ENCODE measurements around the gene SELENOK. TPM values are rescaled to one million over a fixed set of nuclear protein-coding genes. Genes with fewer than 3 reads are reported as not detected.
"Not testable (repeated sequence)": the region's sequence is repeated elsewhere in the genome, so short reads cannot be mapped to it uniquely, and the experiment has no call there.

The SELENOK gene
- 36.1 TPM for polyA plus RNA-seq (2013, experiment 1 of 2)
- 44.1 TPM for polyA plus RNA-seq (2013, experiment 2 of 2)

DNA sequence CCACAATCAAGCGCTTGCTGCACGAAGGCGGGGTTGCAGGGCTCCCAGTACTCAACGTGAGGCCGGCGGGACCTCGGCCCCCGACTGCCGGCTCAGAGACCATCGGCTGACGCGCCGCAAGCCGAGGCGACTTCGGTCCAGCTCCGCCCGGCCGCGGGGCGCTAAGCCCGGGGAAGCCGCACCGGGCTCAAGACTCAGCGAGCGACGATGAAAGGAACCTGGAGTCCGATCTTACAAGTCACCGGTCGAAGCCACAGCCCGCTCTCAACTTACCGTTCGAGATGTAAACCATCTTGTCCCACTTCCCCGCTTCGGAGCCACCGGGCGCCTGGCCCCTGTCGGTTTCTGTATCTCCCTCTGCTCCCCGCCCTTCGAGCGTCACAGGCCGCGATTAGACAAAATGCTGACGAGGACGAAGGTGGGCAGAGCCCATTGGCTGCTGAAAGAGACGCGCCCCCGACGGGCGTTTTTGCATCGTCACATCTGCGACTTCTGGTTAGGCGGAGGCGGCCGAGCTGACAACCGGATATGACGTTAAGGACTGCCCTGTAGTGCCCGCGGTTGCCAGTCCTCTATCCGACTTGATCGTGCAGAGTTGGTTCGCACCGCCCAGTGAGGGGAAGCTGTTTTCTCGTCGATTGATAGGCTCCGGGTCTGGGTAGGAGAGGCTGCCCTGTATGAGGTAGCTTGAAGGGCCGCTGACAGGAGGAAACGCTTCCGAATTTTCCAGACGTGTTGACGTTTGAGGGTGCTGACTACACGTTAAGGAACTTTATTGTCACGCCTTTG, at the start of gene SELENOK:
Gene SELENOK, minus strand, starts transcription at position 363 of the 789 bp plus-strand sequence.
- H3K9me3 ChIP-seq (ENCODE audit: insufficient read depth, low read depth, low read length) = no peaks in the 10 kb centered on the region
- peak within 1 kb of the TSS; percentile 92 for H3K4me3 ChIP-seq (ENCODE audit: low read length)
- H3K9ac ChIP-seq (ENCODE audit: low read depth, low read length) = peak within 1 kb of the TSS; percentile 76
- peaks cover 14% of the 10 kb centered on the region for H3K36me3 ChIP-seq (ENCODE audit: insufficient read depth, low read length)
- peak within 1 kb of the TSS; percentile 78 for H3K27ac ChIP-seq (ENCODE audit: low read depth, low read length)
- H3K27me3 ChIP-seq (ENCODE audit: insufficient read depth, low read length) = peaks cover 26% of the 10 kb centered on the region; the same call in 1 of the 2 replicates
- WGBS = under 1% methylated on average over 73 of the region's 73 CpGs
- H3K4me1 ChIP-seq (ENCODE audit: insufficient read depth, low read length) = peaks cover 11% of the 10 kb centered on the region; the same call in 1 of the 2 replicates

DNA sequence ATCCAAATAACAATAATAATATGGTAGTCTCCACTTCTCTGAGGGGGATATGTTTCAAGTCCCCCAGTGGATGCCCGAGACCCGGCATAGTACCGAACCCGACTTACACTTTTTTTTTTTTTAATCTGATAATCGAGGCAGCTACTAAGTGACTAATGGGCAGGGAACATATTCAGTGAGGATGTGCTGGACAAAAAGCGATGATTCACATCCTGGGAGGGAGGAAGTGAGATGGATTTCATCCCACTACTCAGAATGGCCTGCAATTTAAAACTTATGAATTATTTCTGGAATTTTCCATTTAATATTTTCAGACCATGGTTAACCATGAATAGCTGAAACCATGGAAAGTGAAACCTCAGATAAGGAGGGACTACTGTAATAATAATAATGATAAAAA, 49.5 kb upstream of the SELENOK start:
- 92% methylated on average over 6 of the region's 6 CpGs for WGBS
- H3K9ac ChIP-seq (ENCODE audit: low read depth, low read length) = no peak overlapping the region

DNA sequence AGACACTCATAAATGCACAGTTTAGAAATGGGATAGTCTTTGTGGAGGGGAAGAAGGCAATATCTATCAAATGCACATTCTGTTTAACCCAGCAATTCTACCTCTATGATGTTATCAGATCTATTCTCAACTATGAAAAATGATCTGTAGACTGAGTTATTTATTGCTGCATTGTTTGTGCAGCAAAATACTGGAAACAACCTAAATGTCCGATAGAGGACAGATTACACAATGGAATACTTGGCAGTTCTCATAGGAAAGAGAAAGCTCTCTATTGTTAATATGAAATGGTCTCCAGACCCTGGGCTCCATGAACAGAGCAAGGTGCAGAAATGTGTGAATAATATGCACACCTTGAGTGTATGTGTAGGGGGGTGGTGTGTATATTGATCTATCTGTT, 49.0 kb upstream of the SELENOK start:
- Histone ChIP-seq H3K9me3 (ENCODE audit: insufficient read depth, low read depth, low read length) (peaks cover 3% of the 10 kb centered on the region; the same call in 1 of the 2 replicates), H3K4me3 (ENCODE audit: low read length) (no peak overlapping the region), H3K9ac (ENCODE audit: low read depth, low read length) (no peak overlapping the region), H3K4me1 (ENCODE audit: insufficient read depth, low read length) (no peaks in the 10 kb centered on the region), H3K36me3 (ENCODE audit: insufficient read depth, low read length) (no peaks in the 10 kb centered on the region), H3K27me3 (ENCODE audit: insufficient read depth, low read length) (no peaks in the 10 kb centered on the region), H3K27ac (ENCODE audit: low read depth, low read length) (no peak overlapping the region)
- WGBS = 86% methylated on average over 1 of the region's 1 CpG

More for the DNA sequence above, 49.5 kb upstream of the SELENOK start:
- H3K27me3 ChIP-seq (ENCODE audit: insufficient read depth, low read length) = no peaks in the 10 kb centered on the region
- H3K9me3 ChIP-seq (ENCODE audit: insufficient read depth, low read depth, low read length) = peaks cover 8% of the 10 kb centered on the region; the same call in 1 of the 2 replicates
- no peak overlapping the region for H3K4me3 ChIP-seq (ENCODE audit: low read length)
- H3K27ac ChIP-seq (ENCODE audit: low read depth, low read length) = no peak overlapping the region
- no peaks in the 10 kb centered on the region for H3K4me1 ChIP-seq (ENCODE audit: insufficient read depth, low read length)
- H3K36me3 ChIP-seq (ENCODE audit: insufficient read depth, low read length) = no peaks in the 10 kb centered on the region

DNA sequence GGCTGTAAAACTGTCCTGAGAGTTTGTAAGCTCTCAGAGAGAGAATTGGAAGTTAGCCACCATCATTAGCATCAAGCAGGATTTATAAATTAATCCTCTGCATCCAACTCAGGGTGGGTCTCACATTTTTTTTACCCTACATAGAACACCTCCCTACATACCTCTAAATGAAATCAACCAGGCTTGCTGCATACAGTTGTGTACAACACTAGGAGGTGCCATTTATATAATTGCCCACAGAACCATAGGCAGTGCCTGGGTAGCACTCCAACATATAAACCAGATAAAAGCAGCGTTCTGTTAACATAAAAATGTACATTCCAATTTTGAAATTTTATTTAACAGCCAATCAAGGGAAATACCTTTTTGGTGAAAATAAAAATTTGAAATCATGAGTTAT, 48.2 kb upstream of the SELENOK start:
- Histone ChIP-seq H3K4me1 (ENCODE audit: insufficient read depth, low read length) (no peaks in the 10 kb centered on the region), H3K4me3 (ENCODE audit: low read length) (no peak overlapping the region), H3K9ac (ENCODE audit: low read depth, low read length) (no peak overlapping the region), H3K9me3 (ENCODE audit: insufficient read depth, low read depth, low read length) (peaks cover 7% of the 10 kb centered on the region; the same call in 1 of the 2 replicates), H3K27me3 (ENCODE audit: insufficient read depth, low read length) (no peaks in the 10 kb centered on the region), H3K27ac (ENCODE audit: low read depth, low read length) (no peak overlapping the region), H3K36me3 (ENCODE audit: insufficient read depth, low read length) (no peaks in the 10 kb centered on the region)
- 90% methylated on average over 1 of the region's 1 CpG for WGBS

DNA sequence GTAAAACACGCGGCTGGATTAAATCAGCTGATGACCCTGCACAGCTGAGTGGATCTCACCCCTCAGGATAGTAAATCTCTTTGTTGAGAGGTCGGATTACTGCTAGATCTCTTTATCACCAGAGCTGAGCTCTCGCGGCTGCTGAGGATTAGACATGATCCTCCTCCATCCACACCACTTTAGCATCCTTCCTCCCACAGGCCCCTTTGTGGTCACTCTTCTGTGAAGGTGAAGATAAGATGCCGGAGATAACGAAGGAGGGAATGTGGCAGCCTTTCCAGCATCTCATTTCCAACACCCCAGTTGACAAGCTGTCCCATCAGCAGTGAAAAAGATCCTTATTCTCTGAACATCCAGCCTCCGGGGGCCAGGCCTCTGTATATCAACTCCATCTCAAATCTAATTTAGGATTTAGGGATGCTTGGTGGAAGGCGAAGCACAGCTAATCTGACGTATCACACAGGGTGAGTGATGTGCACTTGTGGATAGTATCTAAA, 47.5 kb upstream of the SELENOK start:
- Histone ChIP-seq H3K4me1 (ENCODE audit: insufficient read depth, low read length) (no peaks in the 10 kb centered on the region), H3K4me3 (ENCODE audit: low read length) (no peak overlapping the region), H3K27ac (ENCODE audit: low read depth, low read length) (no peak overlapping the region), H3K36me3 (ENCODE audit: insufficient read depth, low read length) (no peaks in the 10 kb centered on the region), H3K9ac (ENCODE audit: low read depth, low read length) (no peak overlapping the region), H3K27me3 (ENCODE audit: insufficient read depth, low read length) (no peaks in the 10 kb centered on the region), H3K9me3 (ENCODE audit: insufficient read depth, low read depth, low read length) (peaks cover 7% of the 10 kb centered on the region; the same call in 1 of the 2 replicates)
- WGBS = 83% methylated on average over 10 of the region's 10 CpGs

DNA sequence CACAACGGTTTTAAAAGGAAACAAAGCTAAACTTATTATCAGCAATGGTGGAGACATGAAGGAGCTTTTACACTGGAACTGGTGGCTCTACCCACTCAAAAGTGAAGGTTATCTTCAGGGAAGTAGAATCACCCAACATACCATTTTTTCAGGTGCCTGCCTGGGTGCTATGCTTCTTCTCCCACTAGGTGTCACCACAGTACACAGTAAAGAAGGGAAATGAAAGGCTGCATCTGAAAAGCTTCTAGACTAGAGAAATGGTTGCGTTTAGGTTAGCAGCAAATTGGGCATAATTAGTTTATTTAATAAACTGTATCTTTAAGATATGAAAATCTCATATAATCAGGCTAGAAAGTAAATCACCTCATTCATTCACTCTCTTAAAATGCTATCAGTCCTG, 47.0 kb upstream of the SELENOK start:
- H3K9me3 ChIP-seq (ENCODE audit: insufficient read depth, low read depth, low read length) = peaks cover 7% of the 10 kb centered on the region; the same call in 1 of the 2 replicates
- H3K27me3 ChIP-seq (ENCODE audit: insufficient read depth, low read length) = no peaks in the 10 kb centered on the region
- H3K9ac ChIP-seq (ENCODE audit: low read depth, low read length) = no peak overlapping the region
- no peaks in the 10 kb centered on the region for H3K36me3 ChIP-seq (ENCODE audit: insufficient read depth, low read length)
- no peaks in the 10 kb centered on the region for H3K4me1 ChIP-seq (ENCODE audit: insufficient read depth, low read length)
- 0% methylated on average over 1 of the region's 2 CpGs for WGBS
- H3K27ac ChIP-seq (ENCODE audit: low read depth, low read length) = no peak overlapping the region
- no peak overlapping the region for H3K4me3 ChIP-seq (ENCODE audit: low read length)

DNA sequence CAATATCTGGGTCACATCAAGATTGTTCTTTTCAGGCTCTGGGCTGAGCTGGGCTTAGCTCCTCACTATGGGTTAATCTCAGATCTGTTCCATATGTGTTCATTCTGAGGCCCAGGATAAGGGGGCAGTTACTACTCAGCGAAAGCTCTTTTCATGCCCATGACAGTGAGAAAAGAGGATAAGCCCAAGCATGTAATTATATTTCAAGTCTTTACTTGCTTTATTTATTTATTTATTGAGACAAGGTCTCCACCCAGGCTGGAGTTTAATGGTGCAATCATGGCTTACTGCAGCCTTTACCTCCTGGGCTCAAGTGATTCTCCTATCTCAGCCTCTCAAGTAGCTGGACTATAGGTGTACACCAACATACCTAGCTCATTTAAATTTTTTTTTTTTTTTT, 44.7 kb upstream of the SELENOK start:
- 100% methylated on average over 1 of the region's 1 CpG for WGBS
- H3K4me1 ChIP-seq (ENCODE audit: insufficient read depth, low read length) = no peaks in the 10 kb centered on the region
- H3K9me3 ChIP-seq (ENCODE audit: insufficient read depth, low read depth, low read length) = peaks cover 7% of the 10 kb centered on the region; the same call in 1 of the 2 replicates
- H3K4me3 ChIP-seq (ENCODE audit: low read length) = no peak overlapping the region
- H3K27me3 ChIP-seq (ENCODE audit: insufficient read depth, low read length) = no peaks in the 10 kb centered on the region
- H3K36me3 ChIP-seq (ENCODE audit: insufficient read depth, low read length) = no peaks in the 10 kb centered on the region
- H3K27ac ChIP-seq (ENCODE audit: low read depth, low read length) = no peak overlapping the region
- no peak overlapping the region for H3K9ac ChIP-seq (ENCODE audit: low read depth, low read length)

DNA sequence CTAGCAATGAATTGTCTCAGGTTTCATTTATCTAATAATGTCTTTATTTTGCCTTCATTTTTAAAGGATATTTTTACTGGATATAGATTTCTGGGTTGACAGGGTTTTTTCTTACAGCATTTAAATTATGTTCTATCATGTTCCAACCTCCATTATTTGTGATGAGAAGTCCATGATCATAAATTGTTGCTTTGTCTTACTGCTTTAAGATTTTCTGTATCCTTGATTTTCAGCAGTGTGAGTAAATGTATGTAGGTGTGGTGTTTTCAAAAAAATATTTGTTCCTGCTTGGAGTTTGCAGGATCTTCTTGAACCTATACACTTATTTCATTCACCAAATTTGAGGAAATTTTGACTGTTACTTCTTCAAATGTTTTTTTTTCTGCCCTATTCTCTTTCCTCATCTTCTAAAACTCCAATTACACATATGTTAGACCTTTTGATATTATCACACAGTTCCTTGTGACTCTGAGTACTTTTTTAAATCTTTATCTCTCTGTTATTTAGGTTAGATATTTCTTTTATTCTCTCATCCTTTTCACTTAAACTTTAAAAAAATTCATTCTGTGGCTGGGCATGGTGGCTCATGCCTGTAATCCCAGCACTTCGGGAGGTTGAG, 43.7 kb upstream of the SELENOK start:
- no peak overlapping the region for H3K4me3 ChIP-seq (ENCODE audit: low read length)
- no peaks in the 10 kb centered on the region for H3K36me3 ChIP-seq (ENCODE audit: insufficient read depth, low read length)
- no peak overlapping the region for H3K9ac ChIP-seq (ENCODE audit: low read depth, low read length)
- WGBS = 95% methylated on average over 1 of the region's 1 CpG
- no peak overlapping the region for H3K27ac ChIP-seq (ENCODE audit: low read depth, low read length)
- H3K9me3 ChIP-seq (ENCODE audit: insufficient read depth, low read depth, low read length) = peaks cover 7% of the 10 kb centered on the region; the same call in 1 of the 2 replicates
- H3K27me3 ChIP-seq (ENCODE audit: insufficient read depth, low read length) = no peaks in the 10 kb centered on the region
- no peaks in the 10 kb centered on the region for H3K4me1 ChIP-seq (ENCODE audit: insufficient read depth, low read length)

DNA sequence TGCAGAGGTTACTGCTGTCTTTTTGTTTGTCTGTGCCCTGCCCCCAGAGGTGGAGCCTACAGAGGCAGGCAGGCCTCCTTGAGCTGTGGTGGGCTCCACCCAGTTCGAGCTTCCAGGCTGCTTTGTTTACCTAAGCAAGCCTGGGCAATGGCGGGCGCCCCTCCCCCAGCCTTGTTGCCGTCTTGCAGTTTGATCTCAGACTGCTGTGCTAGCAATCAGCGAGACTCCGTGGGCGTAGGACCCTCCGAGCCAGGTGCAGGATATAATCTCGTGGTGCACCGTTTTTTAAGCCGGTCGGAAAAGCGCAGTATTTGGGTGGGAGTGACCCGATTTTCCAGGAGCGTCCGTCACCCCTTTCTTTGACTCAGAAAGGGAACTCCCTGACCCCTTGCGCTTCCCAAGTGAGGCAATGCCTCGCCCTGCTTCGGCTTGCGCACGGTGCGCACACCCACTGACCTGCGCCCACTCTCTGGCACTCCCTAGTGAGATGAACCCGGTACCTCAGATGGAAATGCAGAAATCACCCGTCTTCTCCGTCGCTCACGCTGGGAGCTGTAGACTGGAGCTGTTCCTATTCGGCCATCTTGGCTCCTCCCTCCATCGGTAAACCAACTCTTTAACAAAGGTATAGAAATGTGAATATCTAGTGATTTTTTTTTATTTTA, 35.7 kb upstream of the SELENOK start:
- not testable (repeated sequence) for H3K4me1 ChIP-seq (ENCODE audit: insufficient read depth, low read length)
- peak overlapping the region; percentile 24; the same call in 1 of the 2 replicates for H3K4me3 ChIP-seq (ENCODE audit: low read length)
- 69% methylated on average over 29 of the region's 30 CpGs for WGBS

DNA sequence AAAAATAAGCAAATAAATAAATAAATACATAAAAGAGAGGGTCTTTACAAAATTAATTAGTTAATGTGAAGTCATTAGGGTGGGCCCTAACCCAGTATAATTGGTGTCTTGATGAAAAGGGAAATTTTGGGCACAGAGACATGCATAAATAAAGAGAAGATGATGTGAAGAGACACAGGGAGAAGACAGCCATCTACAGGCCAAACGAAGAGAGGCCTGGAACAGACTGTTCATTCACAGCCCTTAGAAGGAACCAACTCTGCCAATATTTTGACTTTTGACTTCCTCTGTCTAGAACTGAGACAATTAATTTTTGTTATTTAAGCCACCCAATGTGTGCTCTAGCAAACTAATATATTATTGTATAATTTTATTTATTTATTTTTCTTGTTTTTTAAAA, 29.6 kb upstream of the SELENOK start:
- H3K27me3 ChIP-seq (ENCODE audit: insufficient read depth, low read length) = no peaks in the 10 kb centered on the region
- no peaks in the 10 kb centered on the region for H3K4me1 ChIP-seq (ENCODE audit: insufficient read depth, low read length)
- H3K9me3 ChIP-seq (ENCODE audit: insufficient read depth, low read depth, low read length) = no peaks in the 10 kb centered on the region
- no peaks in the 10 kb centered on the region for H3K36me3 ChIP-seq (ENCODE audit: insufficient read depth, low read length)
- no peak overlapping the region for H3K9ac ChIP-seq (ENCODE audit: low read depth, low read length)
- no peak overlapping the region for H3K27ac ChIP-seq (ENCODE audit: low read depth, low read length)
- no peak overlapping the region for H3K4me3 ChIP-seq (ENCODE audit: low read length)
- WGBS = 50% methylated on average over 1 of the region's 1 CpG

More for the DNA sequence above, 35.7 kb upstream of the SELENOK start:
- peak overlapping the region; percentile 44; the same call in 1 of the 2 replicates for H3K9ac ChIP-seq (ENCODE audit: low read depth, low read length)
- not testable (repeated sequence) for H3K27ac ChIP-seq (ENCODE audit: low read depth, low read length); H3K9me3 ChIP-seq (ENCODE audit: insufficient read depth, low read depth, low read length); H3K27me3 ChIP-seq (ENCODE audit: insufficient read depth, low read length); H3K36me3 ChIP-seq (ENCODE audit: insufficient read depth, low read length)

DNA sequence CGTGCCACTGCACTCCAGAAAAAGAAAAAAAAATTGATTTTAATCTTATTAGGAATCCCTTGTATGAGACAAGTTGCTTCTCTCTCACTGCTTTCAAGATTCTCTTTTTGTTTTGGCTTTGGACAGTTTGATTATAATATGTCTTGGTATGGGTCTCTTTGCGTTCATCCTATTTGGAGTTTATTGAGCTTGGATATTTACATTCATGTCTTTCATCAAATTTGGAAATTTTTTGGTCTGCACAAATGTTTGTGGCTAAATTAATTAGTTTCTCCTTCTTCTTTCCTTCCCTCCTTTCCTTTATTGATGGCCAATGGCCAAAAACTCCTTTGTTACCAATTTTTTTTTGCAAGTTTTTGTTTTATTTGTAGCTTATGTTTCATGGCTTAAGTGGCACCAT, 28.1 kb upstream of the SELENOK start:
- Histone ChIP-seq H3K4me3 (ENCODE audit: low read length) (no peak overlapping the region), H3K27ac (ENCODE audit: low read depth, low read length) (no peak overlapping the region), H3K9me3 (ENCODE audit: insufficient read depth, low read depth, low read length) (no peaks in the 10 kb centered on the region), H3K4me1 (ENCODE audit: insufficient read depth, low read length) (no peaks in the 10 kb centered on the region), H3K36me3 (ENCODE audit: insufficient read depth, low read length) (no peaks in the 10 kb centered on the region), H3K27me3 (ENCODE audit: insufficient read depth, low read length) (peaks cover 5% of the 10 kb centered on the region; the same call in 1 of the 2 replicates), H3K9ac (ENCODE audit: low read depth, low read length) (no peak overlapping the region)
- 84% methylated on average over 2 of the region's 2 CpGs for WGBS

Measured in HUES64 (cell line).